Measurements from ENCODE around the gene ACAN. TPM values are rescaled to one million over a fixed set of nuclear protein-coding genes. Genes with fewer than 3 reads are reported as not detected.

ACAN gene
- total RNA-seq, 1 donor from 2014 or later: 2.0 TPM

- peaks cover 40% of the 10 kb centered on the region for H3K4me1 Mint-ChIP-seq (ENCODE audit: low read depth)
- H3K9me3 Mint-ChIP-seq (ENCODE audit: low read depth): no peaks in the 10 kb centered on the region
- peak overlapping the region; percentile 40 for H3K27ac Mint-ChIP-seq
- DNase-seq (ENCODE audit: low spot score, unreplicated experiment): no peak
- TF ChIP-seq CTCF (IDR thresholded peaks at IDR 0.05; ENCODE audit: unreplicated experiment): no peak
- peaks cover 30% of the 10 kb centered on the region for H3K36me3 Mint-ChIP-seq (ENCODE audit: insufficient read depth)
- no peak overlapping the region for H3K4me3 Mint-ChIP-seq (ENCODE audit: low read depth)
- H3K27me3 Mint-ChIP-seq: no peaks in the 10 kb centered on the region
Observed at GRCh38 chr15:88908123-88908522, 104.9 kb downstream of the ACAN start.

- Mint-ChIP-seq H3K27ac (peak overlapping the region; percentile 67), H3K4me3 (ENCODE audit: low read depth) (no peak overlapping the region), H3K9me3 (ENCODE audit: low read depth) (no peaks in the 10 kb centered on the region), H3K4me1 (ENCODE audit: low read depth) (peaks cover 44% of the 10 kb centered on the region), H3K27me3 (no peaks in the 10 kb centered on the region), H3K36me3 (ENCODE audit: insufficient read depth) (peaks cover 27% of the 10 kb centered on the region)
- DNase-seq (ENCODE audit: low spot score, unreplicated experiment): no peak
- TF ChIP-seq CTCF (IDR thresholded peaks at IDR 0.05; ENCODE audit: unreplicated experiment): no peak
Observed at GRCh38 chr15:88908697-88909621, 105.7 kb downstream of the ACAN start.

- H3K36me3 Mint-ChIP-seq (ENCODE audit: insufficient read depth): peaks cover 22% of the 10 kb centered on the region
- no peak for DNase-seq (ENCODE audit: low spot score, unreplicated experiment)
- TF ChIP-seq CTCF (IDR thresholded peaks at IDR 0.05; ENCODE audit: unreplicated experiment): no peak
- H3K9me3 Mint-ChIP-seq (ENCODE audit: low read depth): no peaks in the 10 kb centered on the region
- no peaks in the 10 kb centered on the region for H3K27me3 Mint-ChIP-seq
- peak overlapping the region; percentile 67 for H3K27ac Mint-ChIP-seq
- H3K4me3 Mint-ChIP-seq (ENCODE audit: low read depth): peak overlapping the region; percentile 88
- H3K4me1 Mint-ChIP-seq (ENCODE audit: low read depth): peaks cover 37% of the 10 kb centered on the region
Observed at GRCh38 chr15:88909956-88910831, 107.0 kb downstream of the ACAN start.

- DNase-seq (ENCODE audit: low spot score, unreplicated experiment): no peak
- peak overlapping the region; percentile 88 for H3K27ac Mint-ChIP-seq
- H3K9me3 Mint-ChIP-seq (ENCODE audit: low read depth): no peaks in the 10 kb centered on the region
- peak overlapping the region; percentile 88 for H3K4me3 Mint-ChIP-seq (ENCODE audit: low read depth)
- peaks cover 21% of the 10 kb centered on the region for H3K36me3 Mint-ChIP-seq (ENCODE audit: insufficient read depth)
- H3K27me3 Mint-ChIP-seq: no peaks in the 10 kb centered on the region
- peak; percentile 5 for TF ChIP-seq CTCF (IDR thresholded peaks at IDR 0.05; ENCODE audit: unreplicated experiment)
- H3K4me1 Mint-ChIP-seq (ENCODE audit: low read depth): peaks cover 35% of the 10 kb centered on the region
Observed at GRCh38 chr15:88911766-88912118, 108.5 kb downstream of the ACAN start.

GRCh38 chr15:88912500-88912921 lies 109.3 kb downstream of the ACAN start:
- Mint-ChIP-seq H3K27me3 (no peaks in the 10 kb centered on the region), H3K4me1 (ENCODE audit: low read depth) (peaks cover 35% of the 10 kb centered on the region), H3K9me3 (ENCODE audit: low read depth) (no peaks in the 10 kb centered on the region), H3K4me3 (ENCODE audit: low read depth) (peak overlapping the region; percentile 88), H3K36me3 (ENCODE audit: insufficient read depth) (peaks cover 18% of the 10 kb centered on the region), H3K27ac (peak overlapping the region; percentile 88)
- DNase-seq (ENCODE audit: low spot score, unreplicated experiment): no peak
- TF ChIP-seq CTCF (IDR thresholded peaks at IDR 0.05; ENCODE audit: unreplicated experiment): no peak

Data from progenitor cell of endocrine pancreas (in vitro differentiated cells).